Uterus (tissue), 2 donors: Measurements from ENCODE around the gene ZMYND8.

Experiments used
- POLR2A ChIP-seq, 2 donors: fragments of 450-650 bp; IDR thresholded peaks; one replicate each; pipeline ENCODE4 v1.6.1; 2016; ENCODE audit warnings: antibody characterized with exemption in 2 of 2, mild to moderate bottlenecking in 1 of 2, moderate library complexity in 1 of 2
- TF ChIP-seq, protein P1 (sequence below), 4 experiments: fragments of 200-600 bp in 2 of 4; fragments of 450-650 bp in 2 of 4; sonication (generic) in 2 of 4; IDR thresholded peaks; one replicate each; pipeline ENCODE4 v1.5.1; 2016 to 2019; ENCODE audit warnings: antibody characterized with exemption in 4 of 4, mild to moderate bottlenecking in 2 of 4, moderate library complexity in 1 of 4

DNA sequence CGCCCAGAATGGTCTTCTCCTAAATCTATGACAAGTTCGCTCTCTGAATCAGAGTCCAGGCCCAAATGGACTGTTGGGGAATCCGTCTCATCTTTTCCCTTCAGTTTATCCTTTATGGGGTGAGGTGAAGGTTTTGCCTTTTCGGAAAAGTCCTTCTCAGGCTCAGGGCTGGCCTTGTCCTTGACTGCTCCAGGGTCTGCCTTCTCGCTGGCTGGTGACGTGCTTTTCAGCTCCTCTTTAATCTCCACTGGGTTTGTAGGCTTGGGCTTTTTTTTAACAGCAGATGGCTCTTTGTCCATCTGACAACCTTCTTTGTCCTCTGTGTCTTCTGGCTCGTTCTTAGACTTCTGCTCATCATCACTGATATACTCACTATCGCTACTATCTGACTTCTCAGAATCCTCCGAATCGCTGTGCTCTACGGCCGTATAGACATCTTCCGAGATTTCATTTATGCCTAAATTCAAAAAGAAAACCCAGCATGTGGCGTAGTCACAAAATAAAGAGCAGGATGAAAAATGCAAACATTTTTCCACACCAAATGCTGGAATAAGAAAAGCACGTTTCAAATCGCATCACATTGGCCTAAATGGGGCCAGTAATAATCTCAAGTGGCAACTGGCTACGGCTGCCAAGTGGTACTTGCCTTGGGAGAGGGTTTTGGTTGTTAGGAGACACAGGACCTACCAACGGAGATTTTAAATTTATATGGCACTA, 110.3 kb downstream of the ZMYND8 start:
- TF ChIP-seq, protein P1, sequence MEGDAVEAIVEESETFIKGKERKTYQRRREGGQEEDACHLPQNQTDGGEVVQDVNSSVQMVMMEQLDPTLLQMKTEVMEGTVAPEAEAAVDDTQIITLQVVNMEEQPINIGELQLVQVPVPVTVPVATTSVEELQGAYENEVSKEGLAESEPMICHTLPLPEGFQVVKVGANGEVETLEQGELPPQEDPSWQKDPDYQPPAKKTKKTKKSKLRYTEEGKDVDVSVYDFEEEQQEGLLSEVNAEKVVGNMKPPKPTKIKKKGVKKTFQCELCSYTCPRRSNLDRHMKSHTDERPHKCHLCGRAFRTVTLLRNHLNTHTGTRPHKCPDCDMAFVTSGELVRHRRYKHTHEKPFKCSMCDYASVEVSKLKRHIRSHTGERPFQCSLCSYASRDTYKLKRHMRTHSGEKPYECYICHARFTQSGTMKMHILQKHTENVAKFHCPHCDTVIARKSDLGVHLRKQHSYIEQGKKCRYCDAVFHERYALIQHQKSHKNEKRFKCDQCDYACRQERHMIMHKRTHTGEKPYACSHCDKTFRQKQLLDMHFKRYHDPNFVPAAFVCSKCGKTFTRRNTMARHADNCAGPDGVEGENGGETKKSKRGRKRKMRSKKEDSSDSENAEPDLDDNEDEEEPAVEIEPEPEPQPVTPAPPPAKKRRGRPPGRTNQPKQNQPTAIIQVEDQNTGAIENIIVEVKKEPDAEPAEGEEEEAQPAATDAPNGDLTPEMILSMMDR (IDR thresholded peaks at IDR 0.05): no peak
- no peak for TF ChIP-seq POLR2A (IDR thresholded peaks at IDR 0.05)
